ENCODE results near the gene SIGLEC7.
"Not testable (repeated sequence)": the region's sequence is repeated elsewhere in the genome, so short reads cannot be mapped to it uniquely, and the experiment has no call there.

The SIGLEC7 gene

DNA sequence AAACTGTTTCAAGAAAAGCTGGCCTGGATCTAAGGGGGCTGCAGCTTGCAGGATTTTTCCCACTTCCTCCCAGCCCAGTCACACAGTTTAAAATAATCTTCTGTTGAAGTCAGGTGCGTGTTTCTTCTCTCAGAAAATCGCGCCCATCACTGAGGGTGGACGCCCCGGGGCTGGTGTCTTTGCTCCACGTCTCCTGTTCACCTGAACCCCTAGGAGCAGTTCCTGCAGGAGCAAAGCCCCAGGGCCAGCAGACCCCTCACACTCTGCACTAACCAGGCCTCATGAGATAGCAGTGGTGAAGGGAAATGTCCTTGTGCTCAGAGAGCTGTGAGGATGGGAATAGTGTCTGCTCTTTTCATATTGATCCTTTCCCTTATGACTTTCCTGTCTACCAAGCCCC, 920 bp upstream of the SIGLEC7 start:
- no peak for DNase-seq

DNA sequence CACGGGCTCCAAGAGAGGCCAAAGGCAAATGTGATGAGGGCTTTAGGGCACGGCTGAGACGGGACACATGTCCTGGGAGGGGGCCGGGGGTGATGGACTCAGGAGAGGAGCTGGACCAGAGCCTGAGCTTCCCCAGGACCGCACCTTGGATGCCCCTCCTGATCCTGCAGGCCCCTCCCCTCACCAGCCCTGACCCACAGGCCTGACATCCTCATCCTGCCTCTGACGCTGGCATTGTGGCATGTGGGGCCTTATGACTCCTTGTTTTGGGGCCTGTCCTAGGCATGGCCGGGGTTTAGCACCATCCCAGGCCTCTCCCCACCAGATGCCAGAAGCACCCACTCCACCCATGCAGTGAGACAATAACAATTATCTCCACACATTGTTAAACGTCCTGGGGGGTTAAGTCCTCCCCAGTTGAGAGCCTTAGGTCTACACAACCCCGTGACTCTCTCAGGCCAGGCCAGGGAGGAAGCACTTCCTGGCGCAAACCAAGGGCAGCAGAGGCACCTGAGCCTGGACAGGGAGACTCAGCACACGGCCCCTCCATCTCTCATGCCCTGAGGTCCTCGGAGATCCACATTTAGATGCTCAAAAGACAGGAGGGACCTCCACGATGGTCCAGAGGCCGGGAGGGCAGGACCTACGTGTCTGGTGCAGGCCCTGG, 841 bp downstream of the SIGLEC7 start:
- DNase-seq: not testable (repeated sequence)

DNA sequence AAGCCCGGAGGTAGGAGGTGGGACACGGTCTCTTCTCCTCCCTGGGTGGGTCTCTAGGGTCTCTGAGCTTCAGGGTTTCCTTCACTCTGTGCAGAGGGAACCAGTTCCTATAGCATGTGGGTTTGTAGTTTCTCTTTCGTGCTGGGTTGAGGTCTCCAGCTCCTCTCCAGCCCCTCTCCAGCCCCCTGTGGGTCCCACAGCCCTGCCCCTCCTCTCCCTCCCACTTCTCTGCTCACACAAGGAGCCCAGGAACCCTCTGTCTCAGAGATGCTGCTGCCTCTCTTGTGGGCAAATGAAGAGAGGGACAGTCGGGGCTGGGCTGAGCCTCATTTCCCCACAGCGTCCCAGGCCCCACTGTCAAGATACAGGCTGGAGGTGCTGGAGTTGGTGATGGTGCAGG, 1.4 kb downstream of the SIGLEC7 start:
- DNase-seq: no peak

DNA sequence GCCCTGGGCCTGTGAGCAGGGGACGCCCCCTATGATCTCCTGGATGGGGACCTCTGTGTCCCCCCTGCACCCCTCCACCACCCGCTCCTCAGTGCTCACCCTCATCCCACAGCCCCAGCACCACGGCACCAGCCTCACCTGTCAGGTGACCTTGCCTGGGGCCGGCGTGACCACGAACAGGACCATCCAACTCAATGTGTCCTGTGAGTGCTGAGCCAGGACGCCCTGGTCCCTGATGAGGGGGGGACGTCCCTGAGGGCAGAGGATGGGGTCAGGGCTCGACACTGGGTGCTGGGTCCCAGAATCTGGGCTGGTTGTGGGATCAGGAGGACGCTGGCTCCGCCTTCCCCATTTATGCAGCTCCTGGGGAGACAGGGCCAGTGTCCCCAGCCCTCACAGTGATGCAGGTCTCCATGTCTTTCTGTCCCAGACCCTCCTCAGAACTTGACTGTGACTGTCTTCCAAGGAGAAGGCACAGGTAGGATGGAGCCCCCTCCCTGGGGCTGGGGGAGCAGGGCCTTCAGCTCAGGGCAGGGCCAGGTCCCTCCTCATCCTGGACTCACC, 2.5 kb downstream of the SIGLEC7 start:
- DNase-seq: no peak

DNA sequence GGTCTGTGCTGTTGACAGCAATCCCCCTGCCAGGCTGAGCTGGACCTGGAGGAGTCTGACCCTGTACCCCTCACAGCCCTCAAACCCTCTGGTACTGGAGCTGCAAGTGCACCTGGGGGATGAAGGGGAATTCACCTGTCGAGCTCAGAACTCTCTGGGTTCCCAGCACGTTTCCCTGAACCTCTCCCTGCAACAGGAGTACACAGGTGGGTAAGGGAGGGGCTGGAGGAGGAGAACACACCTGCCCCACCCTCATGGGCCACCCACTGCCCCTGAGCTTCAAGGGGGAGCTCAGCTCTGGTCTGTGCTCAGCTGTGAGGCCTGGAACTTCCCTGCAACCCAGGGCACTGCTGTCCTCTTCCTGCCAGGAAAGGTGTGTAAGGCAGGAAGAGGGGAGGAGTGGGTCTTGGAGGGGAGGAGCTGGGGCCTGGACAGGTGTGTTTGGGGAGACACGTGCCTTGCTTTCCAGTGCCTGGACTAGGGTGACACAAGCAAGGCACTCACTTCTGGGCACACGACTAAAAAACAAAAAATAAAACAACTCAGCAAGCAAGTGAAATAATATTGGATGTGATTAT, 3.9 kb downstream of the SIGLEC7 start:
- DNase-seq: no peak

DNA sequence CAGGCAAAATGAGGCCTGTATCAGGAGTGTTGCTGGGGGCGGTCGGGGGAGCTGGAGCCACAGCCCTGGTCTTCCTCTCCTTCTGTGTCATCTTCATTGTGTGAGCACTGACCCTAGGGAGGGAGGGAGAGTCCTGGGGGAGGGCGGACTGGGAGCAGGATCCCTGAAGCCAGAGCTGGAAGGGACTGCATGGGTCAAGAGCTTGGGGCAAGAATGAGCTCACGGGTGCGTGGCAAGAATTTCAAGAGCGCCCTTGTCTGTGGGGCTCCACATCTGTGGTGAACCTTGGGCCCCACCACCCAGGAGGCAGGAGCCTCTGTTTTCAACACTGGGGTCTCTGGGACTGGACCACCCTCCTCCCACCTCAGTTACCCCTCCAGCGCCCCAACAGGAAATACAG, 4.7 kb downstream of the SIGLEC7 start:
- DNase-seq: no peak

DNA sequence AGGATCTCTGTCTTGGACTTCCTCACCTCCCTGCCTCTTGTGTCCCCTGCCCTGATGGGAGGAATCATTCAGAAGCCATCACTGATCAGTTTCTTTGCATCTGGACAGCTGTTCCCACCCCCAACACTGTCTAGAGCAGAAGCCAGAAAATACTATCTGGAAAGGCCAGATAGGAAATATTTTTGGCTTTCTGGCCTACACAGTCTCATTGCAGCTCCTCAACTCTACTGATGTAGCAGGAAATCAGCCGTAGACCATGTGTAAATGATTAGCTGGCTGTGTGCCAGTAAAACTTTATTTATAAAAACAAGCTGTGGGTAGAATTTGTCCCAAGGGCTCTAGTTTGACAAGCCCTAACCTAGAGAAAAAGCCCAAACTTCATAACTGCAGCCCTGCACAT, 5.6 kb downstream of the SIGLEC7 start:
- DNase-seq: no peak

DNA sequence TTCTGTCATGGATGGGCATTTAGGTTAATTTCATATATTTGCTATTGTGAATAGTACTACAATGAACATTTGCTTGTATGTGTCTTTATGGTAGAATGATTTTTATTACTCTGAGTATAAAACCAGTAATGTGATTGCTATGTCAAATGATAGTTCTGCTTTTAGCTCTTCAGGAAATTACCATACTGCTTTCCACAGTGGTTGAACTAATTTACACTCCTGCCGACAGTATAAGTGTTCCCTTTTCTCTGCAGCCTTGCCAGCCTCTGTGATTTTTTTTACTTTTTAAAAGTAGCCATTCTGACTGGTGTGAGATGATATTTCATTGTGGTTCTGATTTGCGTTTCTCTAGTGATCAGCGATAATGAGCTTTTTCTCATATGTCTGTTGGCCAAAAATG, 6.5 kb downstream of the SIGLEC7 start:
- no peak for DNase-seq

DNA sequence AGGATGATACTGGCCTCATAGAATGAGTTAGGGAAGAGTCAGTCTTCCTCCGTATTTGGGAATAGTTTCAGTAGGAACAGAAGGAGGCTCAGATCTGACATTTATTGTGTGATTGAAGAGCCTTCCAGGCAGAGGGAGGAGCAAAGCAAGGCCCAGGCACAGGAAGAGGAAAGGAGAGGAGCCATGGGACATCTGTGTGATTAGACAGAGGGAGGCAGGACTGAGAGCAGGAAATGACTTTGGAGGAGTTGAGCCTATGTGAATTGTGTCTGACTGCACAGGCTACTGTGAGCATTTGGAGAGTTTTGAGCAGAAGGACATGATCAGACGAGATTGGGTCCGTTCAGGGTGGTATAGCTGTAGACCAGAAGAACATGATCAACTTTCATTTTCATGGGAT, 8.5 kb downstream of the SIGLEC7 start:
- no peak for DNase-seq

DNA sequence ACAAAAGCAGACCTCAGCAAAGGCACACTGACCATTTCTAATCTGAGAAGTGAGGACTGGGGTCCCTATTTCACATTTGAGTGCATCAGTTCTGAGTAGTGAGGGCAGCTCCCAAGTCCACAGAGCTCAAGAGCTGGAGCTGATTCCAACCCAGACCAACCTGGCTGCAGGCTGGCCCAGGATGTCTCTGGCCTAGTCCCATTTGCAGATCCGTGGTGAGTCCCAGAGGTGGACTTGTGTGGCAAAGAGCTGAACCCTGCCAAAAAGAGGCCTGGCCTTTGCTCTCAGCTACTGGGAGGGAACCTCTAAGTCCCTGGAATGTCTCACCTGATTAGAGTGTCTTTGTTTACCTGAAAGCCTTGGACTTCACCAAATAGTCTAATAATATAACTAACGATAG, 14.6 kb downstream of the SIGLEC7 start:
- DNase-seq: no peak

DNA sequence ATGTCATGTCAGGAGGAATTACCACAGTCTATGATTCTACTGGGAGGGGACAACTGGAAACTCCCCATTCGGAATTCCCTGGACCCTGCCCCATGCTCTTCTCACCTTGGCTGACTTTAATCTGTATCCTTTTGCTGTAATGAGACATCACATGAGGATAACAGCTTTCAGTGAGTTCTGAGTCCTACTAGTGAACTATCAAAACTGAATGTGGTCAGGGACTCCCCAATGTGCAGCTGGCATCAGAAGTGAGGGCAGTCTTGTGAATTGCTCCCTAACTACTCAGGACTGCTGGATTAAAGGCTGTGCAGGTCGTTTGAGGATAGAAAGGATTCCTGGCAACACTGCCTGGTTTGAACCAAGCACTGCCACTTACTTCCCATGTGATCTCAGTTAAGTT, 15.2 kb downstream of the SIGLEC7 start:
- no peak for DNase-seq

DNA sequence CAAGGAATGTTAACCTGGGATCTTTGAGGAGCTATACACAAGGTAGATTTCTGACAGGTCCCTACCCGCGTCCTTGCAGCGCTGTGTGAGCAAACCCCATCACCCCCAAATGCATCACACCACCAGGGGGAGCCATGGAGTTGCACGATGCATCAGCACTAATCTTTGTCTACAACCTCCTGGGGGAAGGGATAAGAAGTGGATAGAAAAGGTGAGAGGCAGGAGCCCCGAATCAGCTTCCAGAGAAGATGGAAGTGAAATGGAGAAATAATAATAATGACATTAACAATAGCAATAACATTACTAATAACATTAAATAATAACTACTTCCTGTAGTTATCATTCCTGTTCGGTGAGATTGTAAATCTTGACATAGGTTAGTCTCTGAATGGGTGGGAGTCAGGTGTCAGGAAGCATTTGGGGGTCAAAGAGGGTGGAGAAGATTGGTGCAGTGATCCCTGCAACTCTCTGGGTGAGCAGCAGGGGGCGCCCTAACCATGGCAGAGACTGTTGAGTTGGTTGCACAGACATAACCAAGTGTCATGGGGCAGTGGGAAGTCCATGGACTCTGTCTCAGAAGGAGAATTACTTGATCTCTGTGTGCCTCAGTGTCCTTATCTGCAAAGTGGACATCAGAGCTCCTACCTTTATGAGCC, 16.5 kb downstream of the SIGLEC7 start:
- peak; percentile 74 for DNase-seq

DNA sequence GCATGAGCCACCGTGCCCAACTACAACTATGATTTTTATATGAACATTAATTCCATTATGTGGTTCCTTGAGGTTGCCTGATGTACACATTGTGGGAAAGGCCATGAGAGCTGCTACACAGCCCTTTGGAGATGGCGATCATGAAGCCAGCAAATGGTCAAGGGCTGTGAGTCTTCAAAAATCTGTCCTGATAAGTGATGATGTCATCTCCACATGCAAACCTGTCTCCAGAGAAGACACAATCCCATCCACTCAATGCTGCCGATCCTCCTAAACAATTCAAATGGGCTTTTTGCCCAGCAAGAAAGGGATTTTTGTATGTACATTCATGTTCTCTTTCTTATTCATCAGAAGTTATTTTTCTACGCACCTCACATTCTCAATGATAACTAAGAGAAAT, 17.6 kb downstream of the SIGLEC7 start:
- no peak for DNase-seq

DNA sequence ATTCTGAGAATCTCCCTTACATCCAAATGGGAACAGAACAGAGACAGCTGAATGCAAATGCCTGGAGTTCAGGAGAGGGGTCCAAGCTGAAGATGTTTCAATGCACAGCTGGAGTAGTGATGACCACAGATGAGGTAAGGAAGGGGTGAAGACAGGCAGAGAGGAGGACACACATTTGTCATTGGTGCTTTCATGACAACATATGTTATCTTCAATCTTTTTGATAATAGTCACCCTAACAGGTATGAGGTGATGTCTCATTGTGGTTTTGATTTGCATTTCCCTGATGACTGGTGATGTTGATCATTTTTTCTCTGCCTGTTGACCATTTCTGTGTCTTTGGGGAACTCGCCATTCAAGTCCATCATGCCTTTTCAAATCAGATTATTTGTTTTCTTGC, 19.2 kb downstream of the SIGLEC7 start:
- DNase-seq: no peak

DNA sequence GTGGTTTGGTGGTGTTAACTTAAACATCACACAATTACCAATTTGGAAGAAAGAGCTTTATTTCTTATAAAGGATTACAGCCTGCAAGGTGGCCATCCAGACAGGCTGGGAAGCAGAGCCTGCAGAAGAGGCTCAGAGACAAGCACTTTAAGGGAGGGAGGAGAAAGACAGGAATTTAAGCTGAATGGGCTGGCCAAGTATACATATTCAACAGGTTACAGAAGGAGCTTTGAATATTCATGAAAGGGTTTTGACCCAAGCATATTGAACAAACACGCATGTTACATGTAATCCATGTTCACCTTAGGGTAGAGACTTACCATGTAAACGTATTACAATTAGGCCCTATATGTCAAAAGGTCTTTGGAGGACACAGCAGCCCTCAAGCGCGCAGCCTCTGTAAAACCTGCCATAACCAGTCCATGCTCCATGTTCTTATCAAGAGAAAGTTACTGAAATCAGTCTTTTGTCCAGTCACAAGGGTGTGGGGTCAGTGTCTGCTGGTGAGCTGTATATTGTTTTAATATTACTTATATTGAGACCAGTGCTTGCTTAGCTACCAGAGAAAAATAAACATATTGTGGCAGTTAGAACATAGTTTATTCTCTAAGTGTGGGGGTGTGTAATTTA, 19.9 kb downstream of the SIGLEC7 start:
- DNase-seq: no peak

DNA sequence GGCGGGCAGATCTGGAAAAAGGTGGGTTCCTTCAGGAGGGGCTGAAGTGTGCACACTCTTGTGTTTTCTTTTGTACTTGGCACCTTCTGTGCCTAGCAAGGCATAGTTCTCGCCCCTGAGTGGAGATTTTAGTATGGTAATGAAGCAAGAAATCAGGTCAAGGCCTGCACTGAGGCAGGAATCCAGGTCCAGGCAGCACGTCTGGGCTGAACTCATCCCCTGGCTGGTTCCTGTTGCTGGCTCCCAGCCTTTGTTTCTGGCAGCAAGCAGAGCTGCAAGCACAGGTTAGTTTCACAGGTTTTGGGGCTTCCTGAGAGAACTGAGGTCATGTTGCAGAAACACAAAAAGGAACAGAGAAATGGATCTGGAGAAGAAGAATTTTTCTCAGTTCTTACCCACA, 21.2 kb downstream of the SIGLEC7 start:
- DNase-seq: no peak

DNA sequence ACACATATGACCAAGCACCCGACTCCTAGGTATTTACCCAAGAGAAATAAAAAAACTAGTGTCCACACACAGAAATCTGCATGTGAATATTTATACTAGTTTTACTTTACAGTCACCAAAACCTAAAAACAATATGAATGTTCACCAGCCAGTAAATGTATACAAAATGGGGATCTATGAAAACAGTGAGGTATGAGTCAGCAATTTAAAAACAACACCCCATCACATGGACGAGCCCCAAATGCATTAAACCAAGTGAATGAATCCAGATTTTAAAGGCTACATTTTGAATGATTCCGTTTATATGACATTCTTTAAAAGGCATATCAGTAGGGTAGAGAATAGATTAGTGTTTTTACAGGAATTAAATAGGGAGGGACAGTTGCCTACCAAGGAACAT, 22.1 kb downstream of the SIGLEC7 start:
- no peak for DNase-seq

DNA sequence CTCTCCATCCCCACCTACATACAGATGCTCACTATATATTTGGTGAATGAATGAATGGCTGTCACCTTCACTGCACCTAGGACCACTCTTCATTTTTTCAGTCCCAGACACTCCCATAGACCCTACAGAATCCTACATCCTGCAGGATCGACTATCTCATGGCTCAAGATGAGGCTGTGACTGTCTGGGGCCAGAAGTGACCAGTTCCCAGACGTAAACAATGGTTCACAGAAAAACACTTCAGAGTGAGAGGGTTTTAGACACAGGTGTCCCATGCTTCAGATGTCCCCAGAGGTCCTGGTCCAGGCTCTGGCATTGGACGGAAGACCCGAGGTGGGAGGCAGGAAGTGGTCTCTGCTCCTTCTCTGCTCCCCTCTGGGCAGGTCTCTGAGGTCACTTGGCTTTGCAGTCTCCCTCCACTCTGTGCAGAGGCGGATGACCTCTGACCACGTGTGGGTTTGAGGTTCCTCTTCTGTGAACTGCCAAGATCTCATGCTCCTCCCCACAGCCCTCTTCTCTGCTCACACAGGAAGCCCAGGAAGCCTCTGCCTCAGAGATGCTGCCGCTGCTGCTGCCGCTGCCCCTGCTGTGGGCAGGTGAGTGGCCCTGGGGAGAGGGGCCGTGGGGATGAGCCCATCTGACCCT, 24.9 kb downstream of the SIGLEC7 start:
- DNase-seq: no peak

DNA sequence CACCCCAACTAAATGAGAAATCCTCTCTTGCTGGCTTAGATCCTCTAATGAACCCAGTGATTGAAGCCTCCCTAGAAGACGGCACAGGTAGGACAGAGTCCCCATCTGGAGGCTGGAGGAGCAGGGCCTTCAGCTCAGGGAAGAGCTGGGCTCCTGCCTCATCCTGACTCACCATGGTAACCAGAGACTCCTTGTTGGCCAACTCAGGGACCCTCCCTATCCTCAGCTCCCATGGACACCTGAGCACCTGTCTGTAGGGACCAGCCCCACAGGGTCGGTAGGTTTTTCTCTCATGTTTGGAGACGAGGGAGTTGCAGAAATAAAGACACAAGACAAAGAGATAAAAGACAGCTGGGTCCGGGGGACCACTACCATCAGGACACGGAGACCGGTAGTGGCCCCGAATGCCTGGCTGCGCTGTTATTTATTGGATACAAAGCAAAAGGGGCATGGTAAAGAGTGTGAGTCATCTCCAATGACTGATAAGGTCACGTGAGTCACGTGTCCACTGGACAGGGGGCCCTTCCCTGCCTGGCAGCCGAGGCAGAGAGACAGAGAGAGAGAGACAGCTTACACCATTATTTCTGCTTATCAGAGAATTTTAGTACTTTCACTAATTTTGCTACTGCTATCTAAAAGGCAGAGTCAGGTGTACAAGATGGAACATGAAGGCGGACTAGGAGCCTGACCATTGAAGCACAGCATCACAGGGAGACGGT, 26.6 kb downstream of the SIGLEC7 start:
- DNase-seq: no peak

DNA sequence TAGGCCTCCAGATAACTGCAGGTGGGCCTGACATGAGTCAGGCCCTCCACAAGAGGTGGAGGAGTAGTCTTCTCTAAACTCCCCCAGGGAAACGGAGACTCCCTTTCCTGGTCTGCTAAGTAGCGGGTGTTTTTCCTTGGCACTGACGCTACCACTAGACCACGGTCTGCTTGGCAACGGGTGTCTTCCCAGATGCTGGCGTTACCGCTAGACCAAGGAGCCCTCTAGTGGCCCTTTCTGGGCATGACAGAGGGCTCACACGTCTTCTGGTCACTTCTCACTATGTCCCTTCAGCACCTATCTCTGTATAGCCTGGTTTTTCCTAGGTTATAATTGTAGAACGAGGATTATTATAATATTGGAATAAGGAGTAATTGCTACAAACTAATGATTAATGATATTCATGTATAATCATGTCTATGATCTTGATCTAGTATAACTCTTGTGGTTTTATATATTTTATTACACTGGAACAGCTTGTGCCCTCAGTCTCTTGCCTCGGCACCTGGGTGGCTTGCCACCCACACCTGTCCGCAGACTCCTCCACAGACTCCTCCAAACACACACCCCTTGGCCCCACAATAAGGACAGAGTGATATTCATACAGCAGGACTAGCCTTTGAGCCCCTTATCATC, 27.3 kb downstream of the SIGLEC7 start:
- peak; percentile 73 for DNase-seq

DNA sequence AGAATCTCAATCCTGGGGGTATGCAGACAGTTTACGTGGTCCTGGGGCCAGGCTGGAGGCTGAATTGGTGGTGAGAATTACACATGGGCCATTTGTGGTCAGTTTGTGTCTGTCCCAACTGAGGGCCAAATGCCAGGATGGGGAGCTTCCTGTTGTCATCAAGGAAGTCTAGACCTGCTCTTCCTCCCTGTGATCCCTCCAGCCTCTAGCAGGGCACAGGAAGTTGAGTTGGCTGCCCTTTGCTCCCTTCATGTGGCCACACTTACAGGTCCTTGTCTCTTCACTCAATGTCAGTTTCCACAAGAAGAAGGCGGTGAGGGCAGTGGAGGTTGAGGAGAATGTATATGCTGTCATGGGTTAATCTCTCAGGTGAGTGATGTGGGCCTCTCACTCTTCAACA, 30.1 kb downstream of the SIGLEC7 start:
- DNase-seq: no peak

DNA sequence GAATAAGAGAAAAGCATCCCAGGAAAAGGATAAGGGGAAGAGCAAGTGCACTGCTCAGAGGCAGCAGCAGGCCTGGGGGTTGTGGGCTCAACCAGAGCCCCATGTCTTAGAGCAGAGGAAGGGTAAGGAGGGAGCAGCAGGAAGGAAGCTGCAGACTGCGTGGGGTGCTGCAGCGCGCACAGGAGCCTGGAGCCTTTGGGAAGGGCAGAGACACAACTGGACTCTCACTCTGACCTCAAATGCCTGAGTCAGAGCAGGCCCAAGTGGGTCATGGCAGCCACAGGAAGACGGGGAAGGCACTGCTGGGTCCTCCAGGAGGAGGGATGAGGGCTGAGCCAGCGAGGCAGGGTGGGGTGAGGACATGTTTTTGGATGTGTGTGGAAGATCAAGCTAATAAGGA, 31.6 kb downstream of the SIGLEC7 start:
- DNase-seq: no peak
